H1 (cell line): Measurements from ENCODE around the gene SCYL3. TPM values are rescaled to one million over a fixed set of nuclear protein-coding genes. Genes with fewer than 3 reads are reported as not detected.

ENCODE experiments used
- CTBP2 ChIP-seq: IDR thresholded peaks from 2 replicates; pipeline ENCODE4 v1.7.0; 2011; ENCODE audit warnings: borderline replicate concordance, mild to moderate bottlenecking, moderate library complexity, mixed read lengths, low read length; ENCODE audit not compliant: insufficient read depth, insufficient read length
- EGR1 ChIP-seq: IDR thresholded peaks from 2 replicates; pipeline ENCODE4 v1.6.1; 2011; ENCODE audit warnings: low read depth, low read length, borderline replicate concordance
- FOSL1 ChIP-seq: IDR thresholded peaks from 2 replicates; pipeline ENCODE4 v1.6.1; 2011; ENCODE audit warnings: mild to moderate bottlenecking, low read depth, low read length, moderate library complexity; ENCODE audit not compliant: insufficient read depth
- SIX5 ChIP-seq: IDR thresholded peaks from 2 replicates; pipeline ENCODE4 v1.6.1; 2011; ENCODE audit warnings: mild to moderate bottlenecking, low read depth, low read length
- polyA plus RNA-seq, 7 experiments: library from polyadenylated mRNA; depleted of rRNA in 3 of 7; stranded (reverse) in 5 of 7; unstranded in 2 of 7; fragments of >200 nt in 5 of 7; fragments of 200-250 nt in 2 of 7; gene quantifications; 1 replicate in 5 of 7; 2 replicates in 1 of 7; 4 replicates in 1 of 7; pipeline versions ENCODE4 v1.2.1 to v1.2.3, GENCODE V29; 2011 to 2013; ENCODE audit warnings: missing spikeins in 2 of 7, mixed read lengths in 2 of 7
- total RNA-seq: library from RNA; stranded (reverse); fragmentation: NEBNext Ultra II Directional; extraction: Animal tissue kit (Norgen Biotek cat#: 25700); gene quantifications from 2 replicates; pipeline ENCODE4 v1.2.1, GENCODE V29; 2021

SCYL3 gene
- total and polyA plus RNA-seq, 2 of the 8 experiments (the other 6 are each of a cell fraction or from before 2014, with no cell fraction given), result 2.7 to 5.3 TPM

GRCh38 chr1:169824153-169824552 lies 69.5 kb downstream of the SCYL3 start (continued):
- no peak for TF ChIP-seq CTBP2
- TF ChIP-seq SIX5, result no peak
- no peak for TF ChIP-seq EGR1
- no peak for TF ChIP-seq FOSL1
